Hematopoietic multipotent progenitor cell treated with erythropoietin and hydrocortisone succinate and interleukin-3 and kit ligand, for 6 days (in vitro differentiated cells): ENCODE measurements around the gene MRPS14.

Experiments
- DNase-seq: peaks from one replicate; pipeline ENCODE4 v3.0.0-alpha.2; 2015

MRPS14 gene

DNA sequence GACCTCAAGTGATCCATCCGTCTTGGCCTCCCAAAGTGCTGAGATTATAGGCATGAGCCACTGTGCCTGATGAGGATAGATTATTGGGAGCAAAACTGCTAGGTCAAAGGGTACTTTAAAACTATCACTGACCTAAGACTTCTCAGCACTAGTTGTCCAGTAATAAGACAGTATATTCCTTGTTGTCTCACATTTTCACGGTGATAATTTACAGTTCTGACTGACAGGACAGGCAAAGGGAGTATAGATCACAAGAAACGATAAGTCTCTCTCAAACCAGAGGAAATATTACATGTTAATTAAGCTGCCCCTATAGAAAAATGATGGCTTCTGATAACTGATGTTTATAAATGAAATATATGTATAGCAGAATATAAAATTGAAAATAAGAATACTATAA, 3.7 kb downstream of the MRPS14 start:
- no peak for DNase-seq

- DNase-seq = no peak
Observed at GRCh38 chr1:175015243-175015642, 8.0 kb downstream of the MRPS14 start.

DNA sequence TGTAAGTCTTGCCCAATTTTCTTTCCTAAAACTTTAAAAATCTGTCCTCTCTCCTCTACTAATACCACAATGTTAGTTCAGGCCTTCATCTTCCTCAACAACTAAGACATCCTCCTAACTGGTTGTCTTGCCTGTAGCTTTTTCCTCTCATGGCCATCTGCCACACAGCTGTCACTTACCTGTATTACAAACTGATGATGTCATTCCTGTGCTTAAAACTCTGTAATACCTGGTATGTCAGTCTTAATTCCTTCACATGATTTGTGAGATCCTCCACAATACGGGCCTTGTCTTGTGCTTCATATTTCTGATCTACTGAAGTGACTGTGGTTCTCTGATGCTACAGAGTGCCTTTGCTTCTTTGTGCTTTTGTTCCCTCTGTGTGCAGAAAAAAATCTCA, 9.8 kb downstream of the MRPS14 start:
- DNase-seq = no peak

DNA sequence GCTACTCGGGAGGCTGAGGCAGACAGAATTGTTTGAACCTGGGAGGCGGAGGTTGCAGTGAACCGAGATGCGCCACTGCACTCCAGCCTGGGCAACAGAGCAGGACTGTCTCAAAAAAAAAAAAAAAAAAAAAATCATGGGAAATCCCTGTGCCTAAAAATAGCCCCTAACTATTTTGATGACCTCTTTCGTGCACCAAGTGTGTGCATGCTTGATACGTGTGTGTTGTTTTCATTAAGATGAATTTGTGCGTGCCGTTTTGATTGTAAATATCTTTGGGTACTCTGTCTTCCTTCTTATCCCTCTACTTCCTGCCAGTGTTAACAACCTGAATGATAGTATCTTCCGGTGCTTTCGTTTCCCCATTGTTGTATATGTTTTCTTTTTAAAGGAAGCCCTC, 13.7 kb downstream of the MRPS14 start:
- DNase-seq = no peak

DNA sequence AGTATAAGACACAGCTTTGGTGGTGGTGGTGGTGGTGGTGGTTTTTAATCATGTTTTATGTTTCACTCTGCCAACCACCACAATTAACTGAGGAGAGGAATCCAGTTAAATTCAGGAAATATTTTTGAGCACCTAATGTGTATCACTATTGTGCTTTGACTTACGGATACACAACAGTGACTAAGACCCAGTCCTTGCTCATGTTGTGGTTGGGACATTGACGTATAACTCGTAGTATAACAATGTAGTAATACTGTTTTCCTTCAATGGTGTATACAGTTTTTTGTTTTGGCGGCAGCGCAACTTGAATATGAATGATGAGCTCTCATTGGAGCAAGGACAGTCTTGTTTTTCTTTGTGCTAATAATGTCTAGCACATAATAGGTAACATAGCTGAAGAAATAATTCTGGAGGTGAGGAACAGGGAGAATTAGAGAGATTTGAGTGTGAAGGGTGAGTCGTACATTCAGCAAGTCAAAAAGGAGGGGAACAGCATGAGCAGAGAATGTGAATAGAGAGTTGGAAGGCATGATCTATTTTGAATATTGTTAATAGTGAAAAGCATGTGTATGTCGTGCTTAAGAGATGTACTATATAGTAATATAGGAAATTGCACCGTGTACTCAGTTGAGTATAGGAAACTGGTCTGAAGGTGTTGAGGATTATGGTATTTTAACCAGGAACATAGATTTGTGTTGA, 18.0 kb downstream of the MRPS14 start:
- DNase-seq = no peak

- DNase-seq = no peak
Observed at GRCh38 chr1:175003521-175003920, 19.7 kb downstream of the MRPS14 start.

- no peak for DNase-seq
Observed at GRCh38 chr1:175002910-175003517, 20.2 kb downstream of the MRPS14 start.

GRCh38 chr1:175000697-175001187, 22.5 kb downstream of the MRPS14 start:
- DNase-seq = peak; percentile 41

- peak; percentile 58 for DNase-seq
Observed at GRCh38 chr1:174999936-175000696, 23.1 kb downstream of the MRPS14 start, which contains the start of gene CACYBP. Gene CACYBP, plus strand, starts transcription at chr1:174999947. Its CDS starts 234 bp downstream, at chr1:175000181.

DNA sequence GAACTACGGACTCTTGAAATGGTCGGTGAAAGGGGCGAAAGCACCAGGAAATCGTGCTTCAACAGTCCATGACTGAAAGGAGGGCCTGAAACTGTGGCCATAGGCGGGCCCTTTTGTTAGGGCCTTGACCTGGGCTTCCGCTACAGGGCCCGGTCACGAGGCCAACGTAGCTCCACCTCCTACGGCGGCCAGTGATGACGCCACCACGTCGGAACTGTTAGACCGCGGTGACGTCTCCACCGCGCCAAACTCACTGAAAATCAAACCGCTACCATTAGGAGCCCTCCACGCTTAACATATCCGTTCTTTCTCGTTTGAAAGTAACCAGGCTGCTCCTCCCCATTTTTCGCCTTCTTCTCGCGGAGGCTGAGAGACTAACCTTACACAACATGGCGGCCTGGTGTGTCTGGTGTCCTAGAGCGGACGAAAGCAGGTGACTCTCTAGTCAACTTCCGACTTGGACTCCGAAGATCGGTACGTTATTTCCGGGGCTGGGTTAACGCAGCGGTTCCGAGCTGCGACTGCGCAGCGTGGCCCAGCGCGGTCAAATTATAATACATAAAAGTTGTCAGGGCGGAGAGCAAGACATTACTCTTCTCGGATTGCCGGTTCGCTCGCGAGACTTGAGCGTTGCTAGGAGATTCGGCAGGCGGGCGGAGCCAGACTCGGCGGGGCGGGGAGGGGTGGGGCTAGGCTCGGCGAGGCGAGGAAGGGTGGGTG, 23.8 kb downstream of the MRPS14 start:
- DNase-seq = peak; percentile 99

GRCh38 chr1:174998569-174999215, 24.5 kb downstream of the MRPS14 start:
- peak; percentile 91 for DNase-seq

GRCh38 chr1:174997041-174997440, 26.2 kb downstream of the MRPS14 start:
- no peak for DNase-seq

DNA sequence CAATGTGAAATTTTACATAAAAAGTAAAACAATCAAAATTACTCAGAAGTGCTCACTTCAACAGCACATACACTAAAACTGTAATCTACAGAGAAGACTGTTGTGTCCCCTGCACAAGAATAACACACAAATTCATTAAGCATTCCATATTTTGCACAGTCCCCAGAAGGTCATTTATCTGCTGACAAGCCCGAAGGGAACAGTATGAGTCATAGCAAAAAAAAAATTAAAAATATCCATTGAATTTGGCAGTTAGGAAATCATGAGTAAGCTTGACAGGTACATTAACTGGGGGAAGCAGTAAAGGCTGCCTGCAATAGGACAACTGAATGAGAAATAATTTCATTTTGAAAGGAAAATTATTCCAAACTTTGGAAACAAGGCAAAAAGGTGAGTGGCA, 26.7 kb downstream of the MRPS14 start:
- peak; percentile 28 for DNase-seq

DNA sequence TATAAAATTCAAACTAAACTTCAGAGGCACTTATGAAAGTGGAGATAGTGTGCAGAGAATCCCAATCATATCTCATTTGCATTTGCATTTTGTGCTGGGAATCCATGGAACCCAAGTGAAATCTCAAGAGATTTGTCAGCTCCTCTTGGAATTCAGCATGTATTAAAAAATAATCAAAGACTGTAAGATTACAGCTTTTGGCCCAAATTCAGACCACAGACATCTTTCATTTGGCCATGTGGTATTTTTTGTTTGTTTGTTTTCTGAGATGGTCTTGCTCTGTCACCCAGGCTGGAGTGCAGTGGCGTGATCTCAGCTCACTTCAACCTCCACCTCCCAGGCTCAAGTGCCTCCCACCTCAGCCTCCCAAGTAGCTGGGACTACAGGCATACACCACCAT, 27.3 kb downstream of the MRPS14 start:
- DNase-seq = no peak

DNA sequence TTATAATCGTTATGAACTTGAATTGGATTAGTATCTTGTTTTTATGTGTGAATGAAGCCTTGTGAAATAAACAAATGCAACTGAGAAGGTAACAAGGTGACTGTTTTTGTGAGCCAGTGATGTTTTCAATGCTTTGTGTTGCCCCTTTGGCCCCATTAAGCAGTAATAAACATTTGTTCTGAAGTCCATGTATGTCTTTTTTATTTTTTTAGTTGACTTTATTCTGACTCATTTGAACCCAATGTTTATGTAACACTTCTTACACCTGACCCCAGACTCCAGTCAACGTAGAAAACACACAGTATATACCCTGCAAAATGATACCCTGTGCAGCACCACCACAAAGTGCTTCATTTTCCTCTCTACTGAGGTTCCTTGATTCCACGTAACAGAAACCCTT, 28.1 kb downstream of the MRPS14 start:
- no peak for DNase-seq

GRCh38 chr1:174991473-174991872, 31.8 kb downstream of the MRPS14 start:
- no peak for DNase-seq

- DNase-seq = peak; percentile 63
Observed at GRCh38 chr1:174990382-174990999, 32.7 kb downstream of the MRPS14 start.

- DNase-seq = no peak
Observed at GRCh38 chr1:174989536-174990220, 33.5 kb downstream of the MRPS14 start.

- no peak for DNase-seq
Observed at GRCh38 chr1:174988986-174989385, 34.2 kb downstream of the MRPS14 start.

DNA sequence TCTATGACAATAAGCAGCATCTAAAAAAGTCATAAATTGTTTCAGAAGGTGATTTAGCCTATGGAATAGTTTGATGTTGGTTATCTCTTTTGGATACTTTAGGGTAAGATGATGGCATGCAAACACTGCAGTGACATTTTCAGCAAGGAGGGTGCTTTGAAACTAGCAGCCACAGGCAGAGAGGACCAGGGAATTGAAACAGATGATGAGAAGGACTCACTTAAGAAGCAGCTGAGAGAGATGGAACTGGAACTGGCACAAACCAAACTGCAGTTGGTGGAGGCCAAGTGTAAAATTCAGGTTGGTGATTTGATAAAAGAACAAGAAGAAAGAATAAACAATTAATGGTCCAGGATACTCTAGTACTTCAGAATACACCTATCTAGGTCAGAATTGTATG, 34.7 kb downstream of the MRPS14 start:
- DNase-seq = no peak

- no peak for DNase-seq
Observed at GRCh38 chr1:174984952-174985351, 38.3 kb downstream of the MRPS14 start.
